Stimulated activated CD4-positive, alpha-beta T cell treated with anti-CD3 and anti-CD28 coated beads, TNF-alpha, amount 100 ng/mL, for 4 hours (primary cell): Measurements from ENCODE around the gene ULBP2.
"Not testable (repeated sequence)": the region's sequence is repeated elsewhere in the genome, so short reads cannot be mapped to it uniquely, and the experiment has no call there.

ENCODE experiments used
- DNase-seq, 3 experiments: peaks; one replicate each; pipeline ENCODE4 v3.0.0-alpha.2; 2020; ENCODE audit warnings: low read depth in 3 of 3

ULBP2 gene

GRCh38 chr6:149925974-149926777 lies 15.6 kb upstream of the ULBP2 start:
- peak; percentile 51 to 65 (median 60) for DNase-seq

GRCh38 chr6:149927025-149927424 lies 14.8 kb upstream of the ULBP2 start:
- not testable (repeated sequence) for DNase-seq

- DNase-seq, result no peak
Measured at GRCh38 chr6:149929422-149929821, 12.4 kb upstream of the ULBP2 start.

- no peak for DNase-seq
Measured at GRCh38 chr6:149931501-149931900, 10.3 kb upstream of the ULBP2 start.

- DNase-seq, result no peak
Measured at GRCh38 chr6:149933036-149933435, 8.8 kb upstream of the ULBP2 start.

- DNase-seq, result no peak
Measured at GRCh38 chr6:149933461-149933860, 8.4 kb upstream of the ULBP2 start.

GRCh38 chr6:149934249-149935156 lies 7.3 kb upstream of the ULBP2 start:
- peak in 2 of 3 experiments; percentile 42 to 54 for DNase-seq

GRCh38 chr6:149935246-149935645 lies 6.6 kb upstream of the ULBP2 start:
- no peak for DNase-seq

- no peak for DNase-seq
Measured at GRCh38 chr6:149935668-149936067, 6.1 kb upstream of the ULBP2 start.

GRCh38 chr6:149936743-149937142 lies 5.1 kb upstream of the ULBP2 start:
- DNase-seq, result no peak

GRCh38 chr6:149938013-149938570 lies 3.7 kb upstream of the ULBP2 start:
- DNase-seq, result not testable (repeated sequence)

GRCh38 chr6:149938571-149939355 lies 3.1 kb upstream of the ULBP2 start:
- peak in 1 of 3 experiments; percentile 20 for DNase-seq

GRCh38 chr6:149939356-149939648 lies 2.5 kb upstream of the ULBP2 start:
- no peak for DNase-seq

GRCh38 chr6:149939909-149940671 lies 1.7 kb upstream of the ULBP2 start:
- no peak for DNase-seq

GRCh38 chr6:149940672-149940982 lies 1.2 kb upstream of the ULBP2 start:
- no peak for DNase-seq

GRCh38 chr6:149942461-149942829 lies 631 bp downstream of the ULBP2 start:
- no peak for DNase-seq

GRCh38 chr6:149943321-149943720 lies 1.5 kb downstream of the ULBP2 start:
- DNase-seq, result not testable (repeated sequence)

- not testable (repeated sequence) for DNase-seq
Measured at GRCh38 chr6:149945276-149945675, 3.5 kb downstream of the ULBP2 start.

GRCh38 chr6:149946631-149947030 lies 4.8 kb downstream of the ULBP2 start:
- not testable (repeated sequence) for DNase-seq

GRCh38 chr6:149947533-149947932 lies 5.7 kb downstream of the ULBP2 start:
- DNase-seq, result not testable (repeated sequence)

- no peak for DNase-seq
Measured at GRCh38 chr6:149948011-149948410, 6.2 kb downstream of the ULBP2 start.
